MCF 10A (cell line): ENCODE results near the gene GNG14. TPM values are rescaled to one million over a fixed set of nuclear protein-coding genes. Genes with fewer than 3 reads are reported as not detected.

Experiments used
- BruUV-seq: library from RNA; stranded (reverse); fragments of 400-500 nt; replicated peaks from 2 replicates; lab custom pipeline; 2021; lab: Mats Ljungman, UMichigan
- CTCF ChIA-PET: fragments of 300-600 bp; sonication (Branson Sonifier 250); formaldehyde crosslinking; extraction: SDS; loops from one replicate; lab custom pipeline; 2021; ENCODE audit warnings: antibody characterized with exemption, inconsistent platforms; lab: Yijun Ruan, JAX
- POLR2A ChIA-PET: fragments of 300-600, 350-650 bp; sonication (Branson Sonifier 250); formaldehyde crosslinking; extraction: SDS; loops from one replicate; lab custom pipeline; 2020; ENCODE audit warnings: antibody characterized with exemption, inconsistent platforms; lab: Yijun Ruan, JAX
- DNase-seq: peaks from one replicate; pipeline ENCODE4 v3.0.0-alpha.2; 2018; ENCODE audit not compliant: unreplicated experiment
- H3K27ac Mint-ChIP-seq: one replicate; pipeline ENCODE4 v1.8.0; 2022; ENCODE audit warnings: mild to moderate bottlenecking, low read depth, mixed read lengths; ENCODE audit not compliant: unreplicated experiment
- H3K27me3 Mint-ChIP-seq: one replicate; pipeline ENCODE4 v1.8.0; 2022; ENCODE audit warnings: mixed read lengths; ENCODE audit not compliant: insufficient read depth, unreplicated experiment
- H3K36me3 Mint-ChIP-seq: one replicate; pipeline ENCODE4 v1.8.0; 2022; ENCODE audit warnings: mild to moderate bottlenecking, moderate library complexity, mixed read lengths; ENCODE audit not compliant: insufficient read depth, unreplicated experiment
- H3K4me1 Mint-ChIP-seq: one replicate; pipeline ENCODE4 v1.8.0; 2022; ENCODE audit warnings: mixed read lengths; ENCODE audit not compliant: insufficient read depth, unreplicated experiment
- H3K4me3 Mint-ChIP-seq: one replicate; pipeline ENCODE4 v1.8.0; 2022; ENCODE audit warnings: mild to moderate bottlenecking, moderate library complexity, mixed read lengths; ENCODE audit not compliant: unreplicated experiment
- H3K9me3 Mint-ChIP-seq: one replicate; pipeline ENCODE4 v1.8.0; 2022; ENCODE audit warnings: mixed read lengths; ENCODE audit not compliant: unreplicated experiment
- intact Hi-C: fragments of 100-400 bp; cut with micrococcal nuclease; formaldehyde crosslinking; loops from 2 replicates; pipeline ENCODE4 v1.14.1; 2022
- total RNA-seq: library from RNA; stranded (reverse); gene quantifications from 2 replicates; pipeline ENCODE4 v1.2.3, GENCODE V29; 2022
- TF ChIP-seq, protein P1 (sequence below): fragments of 200-600 bp; IDR thresholded peaks from one replicate; pipeline ENCODE4 v1.8.0; 2022; ENCODE audit warnings: antibody characterized with exemption, mild to moderate bottlenecking; ENCODE audit not compliant: unreplicated experiment

Gene GNG14
- total RNA-seq, 1 experiment from 2014 or later = not detected

DNA sequence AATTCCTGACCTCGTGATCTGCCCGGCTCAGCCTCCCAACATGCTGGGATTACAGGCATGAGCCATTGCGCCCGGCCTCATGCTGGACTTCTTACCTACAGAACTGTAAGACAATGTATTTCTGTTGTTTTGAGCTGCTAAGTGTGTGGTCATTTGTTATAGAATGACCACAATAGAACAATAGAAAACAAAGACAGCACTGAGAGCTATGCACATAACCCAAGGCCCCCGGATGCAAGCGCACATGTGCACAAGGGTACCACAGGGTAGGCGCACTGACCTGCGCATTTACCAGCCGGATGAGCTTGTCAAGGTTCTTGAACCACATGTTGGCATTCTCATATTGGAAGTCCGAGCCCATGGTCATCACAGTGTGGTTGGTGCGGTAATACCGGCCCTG is 26.8 kb upstream of the GNG14 start:
- no peaks in the 10 kb centered on the region for H3K27me3 Mint-ChIP-seq
- peaks cover 5% of the 10 kb centered on the region for H3K4me1 Mint-ChIP-seq
- H3K36me3 Mint-ChIP-seq = peaks cover 49% of the 10 kb centered on the region
- ChIA-PET POLR2A (no interaction called here), CTCF (interaction anchor here (0.6 kb wide), 1 partner anchor 10 kb away, joined by 4 read pairs; no protein-coding TSS in a partner anchor)
- intact Hi-C loops = loop anchor here (10.0 kb wide), 1 partner anchor 496 kb away; the partner anchor contains the start of gene ZNF136
- H3K4me3 Mint-ChIP-seq = no peak overlapping the region
- TF ChIP-seq, protein P1, sequence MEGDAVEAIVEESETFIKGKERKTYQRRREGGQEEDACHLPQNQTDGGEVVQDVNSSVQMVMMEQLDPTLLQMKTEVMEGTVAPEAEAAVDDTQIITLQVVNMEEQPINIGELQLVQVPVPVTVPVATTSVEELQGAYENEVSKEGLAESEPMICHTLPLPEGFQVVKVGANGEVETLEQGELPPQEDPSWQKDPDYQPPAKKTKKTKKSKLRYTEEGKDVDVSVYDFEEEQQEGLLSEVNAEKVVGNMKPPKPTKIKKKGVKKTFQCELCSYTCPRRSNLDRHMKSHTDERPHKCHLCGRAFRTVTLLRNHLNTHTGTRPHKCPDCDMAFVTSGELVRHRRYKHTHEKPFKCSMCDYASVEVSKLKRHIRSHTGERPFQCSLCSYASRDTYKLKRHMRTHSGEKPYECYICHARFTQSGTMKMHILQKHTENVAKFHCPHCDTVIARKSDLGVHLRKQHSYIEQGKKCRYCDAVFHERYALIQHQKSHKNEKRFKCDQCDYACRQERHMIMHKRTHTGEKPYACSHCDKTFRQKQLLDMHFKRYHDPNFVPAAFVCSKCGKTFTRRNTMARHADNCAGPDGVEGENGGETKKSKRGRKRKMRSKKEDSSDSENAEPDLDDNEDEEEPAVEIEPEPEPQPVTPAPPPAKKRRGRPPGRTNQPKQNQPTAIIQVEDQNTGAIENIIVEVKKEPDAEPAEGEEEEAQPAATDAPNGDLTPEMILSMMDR = no peak
- no TSS peak for BruUV-seq
- H3K27ac Mint-ChIP-seq = no peak overlapping the region
- DNase-seq = no peak
- no peaks in the 10 kb centered on the region for H3K9me3 Mint-ChIP-seq

DNA sequence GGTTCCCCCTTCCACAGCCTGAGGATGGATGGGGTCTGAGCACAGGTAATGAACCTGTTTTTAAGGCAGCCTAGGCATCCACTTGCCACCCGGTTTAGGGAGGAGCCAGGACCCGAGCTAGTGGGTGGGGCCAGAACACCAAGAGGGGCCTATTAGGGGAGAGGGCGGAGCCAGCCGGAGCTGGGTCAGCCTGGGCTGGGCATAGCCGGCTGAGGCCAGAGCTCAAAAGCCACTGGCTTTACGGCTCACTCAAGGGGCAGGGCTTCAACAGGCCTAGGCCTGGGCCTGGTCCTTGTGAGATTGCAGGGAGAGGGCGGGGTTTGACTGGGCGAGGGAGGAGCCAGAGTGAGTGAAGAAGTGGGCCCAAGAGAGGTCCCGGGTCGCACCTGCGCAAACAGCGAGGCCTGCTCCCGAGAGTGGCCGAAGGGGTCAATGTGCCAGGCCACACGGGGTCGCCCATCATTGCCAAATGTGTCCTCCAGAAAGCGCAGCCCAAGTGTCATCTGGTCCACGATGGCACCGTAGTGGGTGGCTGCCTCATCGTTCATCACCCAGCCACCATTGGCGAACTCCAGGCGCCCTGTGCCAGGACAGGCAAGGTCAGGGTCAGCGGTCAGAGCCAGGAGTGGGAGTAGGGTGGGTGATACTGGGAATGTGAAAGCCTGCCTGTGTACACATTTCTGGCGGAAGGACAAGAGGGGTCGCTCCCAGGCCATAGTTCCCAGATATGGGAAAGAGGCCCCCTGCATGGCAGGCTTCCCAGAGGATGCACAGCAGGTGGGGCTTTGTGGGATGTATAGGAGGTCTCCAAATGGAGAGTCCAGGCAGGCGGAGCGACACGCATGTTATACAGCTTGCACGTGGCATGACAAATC is 23.2 kb upstream of the GNG14 start:
- DNase-seq = no peak
- H3K27ac Mint-ChIP-seq = no peak overlapping the region
- intact Hi-C loops = loop anchor here (10.0 kb wide), 1 partner anchor 500 kb away; the partner anchor contains the start of gene ZNF136
- no peak overlapping the region for H3K4me3 Mint-ChIP-seq
- TF ChIP-seq, protein P1 = no peak
- CTCF ChIA-PET = interaction anchor here (0.7 kb wide), 1 partner anchor 741 kb away, joined by 3 read pairs; no protein-coding TSS in a partner anchor
- no peaks in the 10 kb centered on the region for H3K9me3 Mint-ChIP-seq
- BruUV-seq = no TSS peak
- H3K36me3 Mint-ChIP-seq = peaks cover 57% of the 10 kb centered on the region
- POLR2A ChIA-PET = interaction anchor here (2.4 kb wide), 1 partner anchor 17 kb away, joined by 17 read pairs; the partner anchor contains the start of gene DHPS
- peaks cover 7% of the 10 kb centered on the region for H3K4me1 Mint-ChIP-seq
- no peaks in the 10 kb centered on the region for H3K27me3 Mint-ChIP-seq

DNA sequence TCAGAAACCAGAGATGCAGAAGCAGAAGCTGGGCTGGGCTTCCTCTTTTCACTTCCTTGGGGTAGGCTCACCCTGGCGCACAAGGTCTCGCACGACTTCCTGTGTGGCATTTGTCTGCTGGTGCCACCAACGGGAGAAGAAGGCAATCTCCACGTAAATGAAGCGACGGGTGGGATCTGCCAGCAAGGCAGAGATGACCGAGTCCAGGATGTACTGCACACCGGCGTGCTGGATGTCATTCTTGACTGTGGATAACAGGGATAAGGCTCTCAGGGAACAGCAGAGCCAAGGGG is 22.6 kb upstream of the GNG14 start:
- ChIA-PET POLR2A (interaction anchor here (1.0 to 2.4 kb wide), 3 partner anchors 16 to 181 kb away, joined by 3 to 23 read pairs (median 17); partner anchors contain the start of genes DHPS, ZNF490, ZNF709 and ZNF791), CTCF (interaction anchor here (0.7 kb wide), 1 partner anchor 742 kb away, joined by 3 read pairs; no protein-coding TSS in a partner anchor)
- Mint-ChIP-seq H3K4me3 (no peak overlapping the region), H3K9me3 (no peaks in the 10 kb centered on the region), H3K27ac (no peak overlapping the region), H3K4me1 (peaks cover 7% of the 10 kb centered on the region), H3K27me3 (no peaks in the 10 kb centered on the region), H3K36me3 (peaks cover 56% of the 10 kb centered on the region)
- no peak for DNase-seq
- intact Hi-C loops = loop anchor here (10.0 kb wide), 1 partner anchor 500 kb away; the partner anchor contains the start of gene ZNF136
- TF ChIP-seq, protein P1 = no peak
- no TSS peak for BruUV-seq
